GM13976 (cell line): Measurements from ENCODE around the gene SF3A2.

Experiments
- DNase-seq: peaks from one replicate; pipeline ENCODE4 v3.0.0; 2012; ENCODE audit warnings: low spot score
- CTCF ChIP-seq: IDR thresholded peaks from 2 replicates; pipeline ENCODE4 v1.5.1; 2012; ENCODE audit warnings: borderline replicate concordance, mild to moderate bottlenecking; ENCODE audit not compliant: insufficient read depth; ENCODE audit errors: extremely low read depth, missing control alignments, control extremely low read depth
- in situ Hi-C: fragments of 300-500 bp; cut with MboI; formaldehyde crosslinking; loops from one replicate; pipeline ENCODE4 v1.12.0; 2022; ENCODE audit warnings: low sequenced_read_pairs, mixed read lengths, inconsistent platforms; ENCODE audit not compliant: unreplicated experiment

Gene SF3A2

DNA sequence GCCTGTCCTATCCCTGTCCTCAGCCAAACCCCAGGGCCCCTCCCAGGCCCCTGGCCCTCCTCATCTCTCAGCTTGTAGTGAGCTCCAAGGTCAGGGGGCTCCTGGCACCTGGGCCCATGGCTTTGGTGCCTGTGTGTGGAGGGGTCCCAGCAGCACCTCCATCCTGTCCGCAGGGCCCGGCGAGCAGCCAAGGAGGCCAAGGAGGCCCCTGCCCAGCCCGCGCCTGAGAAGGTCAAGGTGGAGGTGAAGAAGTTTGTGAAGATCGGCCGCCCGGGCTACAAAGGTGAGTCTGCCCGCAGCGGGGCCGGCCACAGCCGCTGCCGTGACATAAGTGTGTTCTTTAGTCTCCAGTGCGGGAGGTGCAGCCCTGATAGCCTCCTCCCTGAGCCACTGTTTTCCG, 8.6 kb downstream of the SF3A2 start:
- TF ChIP-seq CTCF: no peak
- DNase-seq: no peak
- in situ Hi-C loops: no loop called here

DNA sequence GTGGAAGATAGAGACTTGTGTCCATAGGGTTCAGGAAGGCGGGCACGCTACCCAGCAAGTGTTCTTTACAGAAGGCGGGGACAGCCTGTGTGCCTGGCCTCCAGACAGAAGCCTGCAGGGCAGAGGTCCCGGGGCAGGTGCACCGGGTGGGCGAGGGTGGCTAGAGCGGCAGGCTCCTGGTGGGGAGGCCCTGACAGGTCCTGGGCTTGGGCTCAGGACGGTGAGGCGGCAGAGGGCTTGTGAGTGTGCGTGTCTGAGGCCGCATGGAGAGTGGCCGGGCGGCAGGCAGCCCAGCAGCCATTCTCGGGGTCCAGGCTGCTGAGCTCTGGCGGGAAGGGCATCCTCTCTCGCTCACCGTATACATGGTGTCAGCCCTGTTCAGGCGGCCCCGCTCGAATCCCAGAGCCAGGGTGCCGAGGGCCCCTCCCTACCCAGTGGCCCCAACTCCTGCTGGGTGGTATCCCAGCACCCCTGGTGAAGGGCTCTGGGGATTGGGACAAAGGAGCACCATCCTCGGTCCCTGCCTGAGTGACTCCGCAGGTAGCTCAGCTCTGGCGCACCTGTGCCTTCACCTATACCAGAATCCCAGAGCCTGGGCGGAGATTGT, 9.5 kb downstream of the SF3A2 start:
- in situ Hi-C loops: no loop called here
- no peak for DNase-seq
- TF ChIP-seq CTCF: no peak

- no peak for TF ChIP-seq CTCF
- in situ Hi-C loops: no loop called here
- DNase-seq: no peak
Measured at GRCh38 chr19:2246801-2247361, 10.3 kb downstream of the SF3A2 start.

GRCh38 chr19:2247433-2248101, 10.9 kb downstream of the SF3A2 start:
- TF ChIP-seq CTCF: no peak
- in situ Hi-C loops: no loop called here
- DNase-seq: no peak

DNA sequence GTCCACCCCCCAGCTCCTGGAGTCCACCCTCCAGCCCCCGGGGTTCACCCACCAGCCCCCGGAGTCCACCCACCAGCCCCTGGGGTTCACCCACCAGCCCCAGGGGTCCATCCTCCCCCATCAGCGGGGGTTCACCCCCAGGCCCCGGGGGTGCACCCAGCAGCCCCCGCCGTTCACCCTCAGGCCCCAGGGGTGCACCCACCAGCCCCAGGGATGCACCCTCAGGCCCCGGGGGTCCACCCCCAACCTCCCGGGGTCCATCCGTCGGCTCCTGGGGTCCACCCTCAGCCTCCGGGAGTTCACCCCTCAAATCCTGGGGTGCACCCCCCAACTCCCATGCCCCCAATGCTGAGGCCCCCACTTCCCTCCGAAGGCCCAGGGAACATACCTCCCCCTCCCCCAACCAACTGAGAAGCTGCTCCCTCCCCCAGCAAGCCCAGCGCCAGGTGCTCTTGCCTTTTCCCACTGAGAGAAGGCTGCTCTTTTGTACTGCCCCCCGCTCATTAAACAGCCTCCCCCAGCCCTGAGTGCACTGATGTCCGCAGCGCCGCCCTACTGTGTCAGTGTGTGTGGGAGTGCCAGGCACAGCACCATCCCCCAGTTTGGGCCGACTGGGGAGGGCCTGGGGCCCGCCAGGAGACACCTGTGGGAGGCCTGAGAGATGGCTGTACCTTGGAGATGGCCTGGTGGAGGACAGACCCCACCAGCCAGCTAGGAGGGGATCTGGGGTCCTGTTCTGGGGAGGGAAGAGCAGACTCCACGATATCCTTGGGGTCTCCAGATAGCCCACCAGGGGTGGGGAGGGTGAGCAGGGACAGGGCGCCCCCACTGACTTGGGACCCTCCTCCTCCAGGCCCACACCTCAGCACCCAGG, 11.7 kb downstream of the SF3A2 start:
- in situ Hi-C loops: no loop called here
- TF ChIP-seq CTCF: no peak
- no peak for DNase-seq

- in situ Hi-C loops: no loop called here
- DNase-seq: no peak
- no peak for TF ChIP-seq CTCF
Measured at GRCh38 chr19:2249010-2249866, 12.6 kb downstream of the SF3A2 start, which contains the start of gene AMH. Gene AMH (plus strand): TSS chr19:2249323. CDS start chr19:2249333, 10 bp downstream.
